CD4-positive, alpha-beta T cell treated with Interleukin-10 for 1 hour (primary cell): Measurements from ENCODE around the gene SLC35B4.
"Not testable (repeated sequence)": the region's sequence is repeated elsewhere in the genome, so short reads cannot be mapped to it uniquely, and the experiment has no call there.

Experiments used
- DNase-seq: peaks from one replicate; pipeline ENCODE4 v3.0.0-alpha.2; 2020

SLC35B4 gene

GRCh38 chr7:134330974-134331373 lies 14.2 kb upstream of the SLC35B4 start:
- DNase-seq = no peak

- no peak for DNase-seq
Observed at GRCh38 chr7:134329614-134330346, 13.1 kb upstream of the SLC35B4 start.

DNA sequence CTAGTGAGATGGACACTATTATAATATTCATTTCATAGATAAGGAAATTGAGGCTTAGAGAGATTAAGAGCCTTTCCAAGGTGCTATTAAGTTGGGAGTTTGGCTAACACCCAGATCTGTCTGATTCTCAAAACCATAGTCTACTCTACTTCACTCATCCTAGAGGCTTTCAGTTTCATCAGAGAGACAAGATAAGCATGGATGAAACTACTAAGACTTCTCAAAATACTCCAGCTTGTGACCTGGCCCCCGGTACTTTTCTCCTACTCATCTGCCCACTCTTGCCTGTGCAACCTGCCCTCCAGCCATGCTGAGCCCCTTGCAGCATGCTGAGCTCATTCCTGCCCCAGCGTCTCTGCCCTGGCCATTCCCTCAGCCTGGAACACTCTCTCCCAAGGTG lies 12.2 kb upstream of the SLC35B4 start:
- no peak for DNase-seq

DNA sequence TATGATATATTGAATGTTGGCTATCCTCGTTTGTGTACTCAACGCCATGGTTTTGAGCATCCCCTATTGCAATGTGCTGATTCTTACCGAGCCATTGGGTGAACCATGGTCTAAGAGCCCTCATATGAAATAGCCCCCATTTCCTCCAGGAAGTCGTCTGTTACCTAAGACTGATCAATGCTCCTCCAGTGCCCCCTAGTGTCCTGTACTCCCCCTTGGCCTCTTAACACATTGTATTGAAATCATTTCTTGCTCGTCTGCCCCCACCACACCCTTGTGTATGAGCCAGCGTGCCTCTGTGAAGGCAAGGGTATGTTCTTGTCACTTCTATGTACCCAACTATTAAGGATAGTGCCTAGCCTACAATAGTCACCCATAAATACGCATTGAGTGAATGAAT lies 11.2 kb upstream of the SLC35B4 start:
- peak; percentile 64 for DNase-seq

GRCh38 chr7:134324107-134324506 lies 7.4 kb upstream of the SLC35B4 start:
- no peak for DNase-seq

DNA sequence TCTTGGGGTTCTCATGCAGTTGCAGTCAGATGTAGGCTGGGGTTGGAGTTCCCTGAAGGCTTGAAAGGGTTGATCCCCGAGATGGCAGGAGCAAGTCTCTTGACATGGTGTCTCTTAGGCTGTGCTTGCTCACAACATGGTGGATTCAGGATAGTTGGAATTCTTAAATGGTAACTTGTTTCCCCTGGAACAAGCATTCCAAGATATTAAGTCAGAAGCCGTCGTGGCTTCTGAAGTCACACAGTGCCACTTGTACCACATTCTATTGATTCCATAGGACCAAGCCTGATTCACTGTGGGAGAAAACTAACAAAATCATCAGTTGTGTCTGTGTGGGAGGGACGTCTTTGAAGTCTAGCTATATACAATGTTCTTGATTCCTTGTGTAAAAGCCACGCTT lies 3.5 kb upstream of the SLC35B4 start:
- no peak for DNase-seq

- no peak for DNase-seq
Observed at GRCh38 chr7:134318443-134318842, 1.7 kb upstream of the SLC35B4 start.

DNA sequence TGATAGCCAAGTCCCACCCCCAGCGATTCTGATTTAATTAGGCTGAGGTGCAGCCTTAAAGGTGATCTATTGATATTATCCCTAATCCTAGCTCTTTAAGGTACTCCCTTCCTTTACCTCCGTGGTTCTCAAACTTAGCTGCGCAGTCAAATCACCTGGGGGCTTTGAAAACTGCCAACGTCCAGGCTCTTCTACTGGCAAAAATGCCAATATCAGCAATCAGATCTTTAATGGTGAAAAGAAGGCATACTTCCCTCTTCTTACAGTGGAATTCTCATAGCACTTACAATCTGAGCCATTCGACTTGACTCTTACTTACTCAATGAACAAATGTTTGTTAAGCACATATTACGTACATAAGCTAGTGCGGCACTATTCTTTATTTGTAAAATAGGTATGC lies 704 bp upstream of the SLC35B4 start:
- no peak for DNase-seq

DNA sequence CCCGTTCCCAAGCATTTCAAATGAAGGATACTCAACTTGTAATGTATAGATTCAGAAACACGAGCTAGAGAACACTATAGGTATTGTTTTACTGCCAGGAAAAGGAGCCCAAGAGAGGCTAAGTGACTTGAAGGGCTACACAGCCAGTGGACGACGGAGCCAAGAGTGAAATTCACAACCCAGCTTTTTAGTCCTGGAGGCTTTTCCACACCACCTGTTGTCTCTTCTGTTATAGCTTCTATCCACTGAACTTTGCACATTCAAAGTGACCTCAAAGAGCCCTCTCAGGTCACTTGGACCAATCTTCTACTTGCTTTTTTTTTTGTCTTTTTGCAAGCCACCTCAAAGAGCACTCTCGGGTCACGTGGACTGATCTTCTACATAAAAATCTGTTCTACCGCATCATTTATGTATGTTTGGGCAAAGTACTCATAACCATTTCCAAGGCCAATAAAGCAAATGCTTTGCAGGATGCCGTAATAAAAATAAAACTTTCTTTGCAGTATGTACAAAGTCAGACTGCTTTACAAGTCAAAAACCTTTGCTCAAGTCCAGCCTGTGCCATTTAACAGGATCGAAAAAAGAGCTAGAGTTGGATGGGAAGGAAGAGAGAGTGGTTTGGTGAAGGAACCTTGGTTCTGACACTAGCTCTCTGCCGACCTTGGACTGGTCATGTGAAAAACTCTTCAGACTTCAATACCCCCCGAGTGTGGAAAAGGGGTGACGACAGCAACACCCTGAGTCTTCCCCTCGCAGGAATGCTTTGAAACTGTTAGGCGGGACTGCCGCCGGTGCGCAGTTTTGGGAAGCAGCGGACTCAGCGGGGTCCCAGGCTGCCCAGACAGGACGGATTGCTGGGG lies 821 bp downstream of the SLC35B4 start:
- peak; percentile 4 for DNase-seq

GRCh38 chr7:134313543-134313942 lies 3.2 kb downstream of the SLC35B4 start:
- no peak for DNase-seq

DNA sequence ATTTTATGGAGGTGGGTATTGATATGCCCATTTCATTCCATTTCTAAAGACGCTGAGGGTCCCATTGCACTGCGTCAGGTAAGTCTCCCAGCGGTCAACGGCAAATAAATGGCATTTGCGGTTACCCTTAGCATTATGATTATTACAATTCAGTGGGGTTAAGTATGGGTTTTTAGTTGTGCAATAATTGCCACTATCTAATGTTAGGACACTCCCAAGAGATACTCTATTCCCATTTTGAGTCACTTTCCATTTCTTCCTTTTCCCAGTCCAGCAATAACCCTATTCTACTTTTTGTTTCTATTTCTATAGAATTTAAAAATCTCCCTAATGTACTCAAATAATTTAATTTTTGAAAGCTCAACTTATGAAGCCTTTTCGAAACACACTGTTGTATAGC lies 4.0 kb downstream of the SLC35B4 start:
- DNase-seq = no peak

- DNase-seq = no peak
Observed at GRCh38 chr7:134311807-134312206, 4.9 kb downstream of the SLC35B4 start.

- no peak for DNase-seq
Observed at GRCh38 chr7:134308548-134308947, 8.2 kb downstream of the SLC35B4 start.

DNA sequence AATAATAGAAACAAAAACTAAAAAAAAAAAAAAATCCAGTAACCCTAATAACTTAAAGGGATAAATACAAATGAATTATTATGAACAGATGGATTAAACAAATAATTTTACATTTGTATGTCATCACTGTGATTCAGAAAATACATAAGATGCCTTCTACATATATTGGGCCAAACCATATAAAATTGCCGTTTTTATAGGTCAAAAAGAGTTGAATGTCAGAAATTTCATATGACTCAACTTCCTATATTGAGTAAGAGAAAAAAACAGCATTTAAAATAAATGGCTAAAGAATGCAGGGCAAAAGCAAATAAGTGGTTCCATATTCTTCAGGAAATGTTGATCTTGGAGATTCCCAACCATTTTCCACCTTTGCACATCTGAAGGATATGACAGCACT lies 9.4 kb downstream of the SLC35B4 start:
- no peak for DNase-seq

- no peak for DNase-seq
Observed at GRCh38 chr7:134302120-134302519, 14.6 kb downstream of the SLC35B4 start.

DNA sequence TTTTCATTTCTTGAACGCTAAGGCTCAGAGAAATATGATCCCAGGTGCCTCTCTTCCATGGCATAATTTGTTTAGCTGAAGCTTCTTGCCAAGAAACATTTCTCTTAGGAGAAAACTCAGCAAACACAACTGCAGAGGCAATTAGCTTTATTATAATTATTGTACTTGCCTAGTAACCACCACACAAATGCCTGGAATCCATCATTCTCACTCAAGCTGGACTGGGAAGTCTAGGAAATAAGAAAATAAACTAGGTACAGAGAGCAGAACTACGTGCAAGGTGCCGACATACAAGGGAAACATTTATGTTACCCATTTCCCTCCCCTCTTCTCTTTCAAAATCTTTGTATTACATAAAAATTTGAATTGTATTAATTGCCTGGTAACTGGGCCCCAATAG lies 15.1 kb downstream of the SLC35B4 start:
- no peak for DNase-seq

DNA sequence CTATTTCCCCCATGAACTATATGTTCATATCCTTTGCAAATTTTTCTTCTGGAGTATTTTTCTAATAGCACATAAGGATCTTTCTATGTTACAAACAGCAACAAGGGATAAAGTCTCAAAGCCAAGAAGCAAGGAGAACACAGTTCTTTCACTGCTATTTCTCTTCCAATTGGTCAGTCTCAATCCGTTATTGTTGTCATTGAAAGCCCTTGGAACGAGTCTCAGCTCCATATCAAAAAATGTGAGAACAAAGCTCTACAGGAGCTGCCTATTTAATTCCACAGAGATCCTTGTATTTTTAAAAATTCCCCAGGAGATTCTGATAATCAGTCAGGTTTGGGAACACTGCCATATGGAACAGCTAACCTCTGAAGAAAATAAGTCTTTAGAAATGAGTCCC lies 15.7 kb downstream of the SLC35B4 start:
- no peak for DNase-seq

DNA sequence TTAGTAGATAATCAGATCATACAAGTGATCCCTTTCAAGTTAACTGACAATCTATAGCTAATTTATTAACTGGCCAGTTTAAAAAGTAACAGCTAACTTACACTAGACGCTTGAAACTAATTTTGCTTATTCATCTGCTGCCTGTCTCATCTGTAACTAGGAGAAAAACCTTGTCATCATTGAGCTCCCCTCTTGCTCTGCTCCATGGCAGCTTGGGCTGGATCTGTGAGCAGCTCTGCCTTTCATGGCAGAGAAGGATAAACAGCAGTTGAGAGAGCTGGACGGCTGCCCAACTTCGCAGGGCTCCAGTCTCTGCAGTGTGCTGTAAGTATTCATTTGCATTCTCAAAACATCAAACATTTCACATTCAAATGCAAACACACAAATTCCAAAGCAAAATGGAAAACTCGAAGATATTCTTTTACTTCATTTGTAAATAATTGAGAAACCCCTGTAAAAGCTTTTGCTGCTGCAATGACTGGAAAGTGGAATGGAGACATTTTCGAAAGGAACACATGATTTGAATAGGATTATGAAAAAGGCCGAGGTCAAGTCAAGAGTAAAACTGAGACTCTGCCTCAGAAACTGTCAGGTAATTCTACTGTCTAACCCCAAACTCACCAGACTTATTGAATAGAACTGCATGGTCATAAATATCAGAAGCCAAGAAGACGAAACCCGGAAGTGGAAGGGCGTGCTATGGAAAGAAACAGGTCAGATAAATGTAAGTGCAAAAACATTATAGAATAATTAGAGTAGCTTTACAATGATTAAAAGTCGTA lies 17.6 kb downstream of the SLC35B4 start:
- DNase-seq = no peak

DNA sequence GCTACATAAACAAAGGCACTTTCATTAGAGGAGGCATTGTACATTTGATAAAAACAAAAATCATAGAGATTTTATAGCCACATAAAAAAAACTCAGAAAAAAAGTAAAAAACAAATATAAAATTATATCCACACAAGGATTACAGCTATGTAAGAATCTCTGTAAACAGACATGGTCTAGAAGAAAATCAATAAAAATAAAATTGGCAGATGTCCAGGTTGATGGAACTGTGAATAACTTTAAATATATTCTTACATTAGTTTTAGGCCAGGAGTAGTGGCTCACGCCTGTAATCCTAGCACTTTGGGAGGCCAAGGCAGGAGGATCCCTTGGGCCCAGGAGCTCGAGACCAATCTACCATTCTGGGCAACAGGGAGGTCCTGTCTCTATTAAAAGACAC lies 19.2 kb downstream of the SLC35B4 start:
- no peak for DNase-seq

GRCh38 chr7:134295982-134296381 lies 20.7 kb downstream of the SLC35B4 start:
- DNase-seq = not testable (repeated sequence)

- no peak for DNase-seq
Observed at GRCh38 chr7:134293002-134293740, 23.6 kb downstream of the SLC35B4 start.

- DNase-seq = no peak
Observed at GRCh38 chr7:134290286-134290685, 26.4 kb downstream of the SLC35B4 start.

DNA sequence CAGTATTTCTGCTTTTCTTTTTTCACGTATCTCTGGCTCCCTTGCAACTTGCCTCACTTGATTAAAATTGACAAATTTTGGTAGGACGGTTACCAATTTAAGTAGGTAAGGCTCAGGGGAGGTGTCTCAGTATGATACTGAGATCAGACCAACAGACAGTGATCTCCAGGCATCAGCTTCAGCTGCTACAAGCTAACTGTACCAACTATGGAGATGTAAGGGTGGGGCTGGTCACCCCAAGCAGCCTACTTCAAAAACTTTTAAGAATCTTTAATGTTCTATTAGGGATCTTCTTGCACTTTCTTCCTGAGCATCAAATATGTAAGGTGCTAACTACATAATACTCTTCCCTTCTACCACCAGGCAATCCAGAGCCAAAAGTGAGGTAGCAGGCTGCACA lies 26.9 kb downstream of the SLC35B4 start:
- no peak for DNase-seq
